Muscle layer of colon (tissue), 2 donors: ENCODE data around the gene ALOX15B.

Experiments used
- H3K27ac ChIP-seq: one replicate; pipeline ENCODE4 v1.7.0; 2013; ENCODE audit warnings: low read depth, mild to moderate bottlenecking, low read length, moderate library complexity
- H3K27me3 ChIP-seq, 2 donors: one replicate each; pipeline ENCODE4 v1.7.0; 2013; ENCODE audit warnings: low read length in 2 of 2, mild to moderate bottlenecking in 2 of 2; ENCODE audit not compliant: insufficient read depth in 2 of 2, control insufficient read depth in 1 of 2
- H3K36me3 ChIP-seq: one replicate; pipeline ENCODE4 v1.7.0; 2013; ENCODE audit warnings: mild to moderate bottlenecking, low read length; ENCODE audit not compliant: insufficient read depth
- H3K4me1 ChIP-seq: one replicate; pipeline ENCODE4 v1.7.0; 2013; ENCODE audit warnings: mild to moderate bottlenecking, low read length; ENCODE audit not compliant: insufficient read depth
- H3K4me3 ChIP-seq, 2 donors: one replicate each; pipeline ENCODE4 v1.7.0; 2013; ENCODE audit warnings: low read length in 2 of 2, low read depth in 1 of 2, mild to moderate bottlenecking in 1 of 2, moderate library complexity in 1 of 2
- H3K9ac ChIP-seq: one replicate; pipeline ENCODE4 v1.7.0; 2013; ENCODE audit warnings: low read length
- H3K9me3 ChIP-seq: one replicate; pipeline ENCODE4 v1.7.0; 2013; ENCODE audit warnings: mild to moderate bottlenecking, low read length
- donor health status: abdominal sarcoma.
- donor health status: Adenocarcinoma of cecum.

The ALOX15B gene

GRCh38 chr17:8038954-8039610 is at the start of gene ALOX15B:
TSS of gene ALOX15B (plus strand) at chr17:8039059. CDS start at chr17:8039156, 97 bp downstream.
- Histone ChIP-seq H3K4me1 (peaks cover 4% of the 10 kb centered on the region), H3K9ac (no peak within 1 kb of the TSS), H3K9me3 (no peaks in the 10 kb centered on the region), H3K36me3 (no peaks in the 10 kb centered on the region), H3K4me3 (no peak within 1 kb of the TSS), H3K27ac (no peak within 1 kb of the TSS), H3K27me3 (peaks cover 0 to 18% of the 10 kb centered on the region in 2 donors)

- Histone ChIP-seq H3K4me3 (peak overlapping the region; percentile 48 to 76), H3K4me1 (no peaks in the 10 kb centered on the region), H3K27ac (peak overlapping the region; percentile 12), H3K9me3 (no peaks in the 10 kb centered on the region), H3K27me3 (no peaks in the 10 kb centered on the region), H3K36me3 (no peaks in the 10 kb centered on the region), H3K9ac (no peak overlapping the region)
Measured at GRCh38 chr17:7989781-7990655, 48.8 kb upstream of the ALOX15B start.

- H3K36me3 ChIP-seq = no peaks in the 10 kb centered on the region
- H3K9me3 ChIP-seq = no peaks in the 10 kb centered on the region
- no peak overlapping the region for H3K27ac ChIP-seq
- no peak overlapping the region for H3K9ac ChIP-seq
- no peaks in the 10 kb centered on the region for H3K27me3 ChIP-seq
- H3K4me1 ChIP-seq = peaks cover 3% of the 10 kb centered on the region
- no peak overlapping the region for H3K4me3 ChIP-seq
Measured at GRCh38 chr17:7992516-7992915, 46.3 kb upstream of the ALOX15B start.

GRCh38 chr17:7992924-7993323 is 45.9 kb upstream of the ALOX15B start:
- no peak overlapping the region for H3K4me3 ChIP-seq

GRCh38 chr17:7993972-7994589 is 44.8 kb upstream of the ALOX15B start:
- H3K27ac ChIP-seq = no peak overlapping the region
- no peaks in the 10 kb centered on the region for H3K9me3 ChIP-seq
- H3K36me3 ChIP-seq = no peaks in the 10 kb centered on the region
- no peak overlapping the region for H3K9ac ChIP-seq
- H3K27me3 ChIP-seq = no peaks in the 10 kb centered on the region
- no peak overlapping the region for H3K4me3 ChIP-seq
- H3K4me1 ChIP-seq = peaks cover 3% of the 10 kb centered on the region

More at GRCh38 chr17:7992924-7993323, 45.9 kb upstream of the ALOX15B start:
- H3K9me3 ChIP-seq = no peaks in the 10 kb centered on the region
- peaks cover 3% of the 10 kb centered on the region for H3K4me1 ChIP-seq
- no peak overlapping the region for H3K27ac ChIP-seq
- no peaks in the 10 kb centered on the region for H3K27me3 ChIP-seq
- no peak overlapping the region for H3K9ac ChIP-seq
- no peaks in the 10 kb centered on the region for H3K36me3 ChIP-seq

GRCh38 chr17:7995724-7996123 is 43.1 kb upstream of the ALOX15B start:
- H3K4me1 ChIP-seq = peaks cover 3% of the 10 kb centered on the region
- no peak overlapping the region for H3K9ac ChIP-seq
- no peak overlapping the region for H3K4me3 ChIP-seq
- peaks cover 0 to 5% of the 10 kb centered on the region in 2 donors for H3K27me3 ChIP-seq
- no peaks in the 10 kb centered on the region for H3K36me3 ChIP-seq
- H3K27ac ChIP-seq = no peak overlapping the region
- no peaks in the 10 kb centered on the region for H3K9me3 ChIP-seq

GRCh38 chr17:7997186-7997585 is 41.7 kb upstream of the ALOX15B start:
- Histone ChIP-seq H3K27ac (no peak overlapping the region), H3K36me3 (no peaks in the 10 kb centered on the region), H3K4me3 (no peak overlapping the region), H3K9ac (no peak overlapping the region), H3K4me1 (peaks cover 3% of the 10 kb centered on the region), H3K9me3 (no peaks in the 10 kb centered on the region), H3K27me3 (peaks cover 4 to 15% of the 10 kb centered on the region in 2 donors)

- Histone ChIP-seq H3K27me3 (peaks cover 20 to 59% of the 10 kb centered on the region in 2 donors), H3K4me3 (peak within 1 kb of the TSS in 1 of 2 donors; percentile 27), H3K4me1 (no peaks in the 10 kb centered on the region), H3K27ac (no peak within 1 kb of the TSS), H3K9me3 (no peaks in the 10 kb centered on the region), H3K36me3 (no peaks in the 10 kb centered on the region), H3K9ac (no peak within 1 kb of the TSS)
Measured at GRCh38 chr17:8001976-8002720, 36.7 kb upstream of the ALOX15B start, which contains the start of gene GUCY2D. TSS of gene GUCY2D (plus strand) at chr17:8002615. CDS start at chr17:8003048, 433 bp downstream.

- no peaks in the 10 kb centered on the region for H3K36me3 ChIP-seq
- H3K27me3 ChIP-seq = peaks cover 20 to 62% of the 10 kb centered on the region in 2 donors
- no peak overlapping the region for H3K9ac ChIP-seq
- peak overlapping the region in 1 of 2 donors; percentile 27 for H3K4me3 ChIP-seq
- H3K4me1 ChIP-seq = no peaks in the 10 kb centered on the region
- H3K9me3 ChIP-seq = no peaks in the 10 kb centered on the region
- H3K27ac ChIP-seq = no peak overlapping the region
Measured at GRCh38 chr17:8002721-8003593, 35.9 kb upstream of the ALOX15B start.

- Histone ChIP-seq H3K9ac (no peak overlapping the region), H3K27ac (no peak overlapping the region), H3K27me3 (peaks cover 20 to 62% of the 10 kb centered on the region in 2 donors), H3K9me3 (no peaks in the 10 kb centered on the region), H3K4me3 (no peak overlapping the region), H3K36me3 (no peaks in the 10 kb centered on the region), H3K4me1 (no peaks in the 10 kb centered on the region)
Measured at GRCh38 chr17:8003594-8004181, 35.2 kb upstream of the ALOX15B start.
